Mammary epithelial cell (primary cell): ENCODE results near the gene BIRC3.

Experiments used
- CTCF ChIP-seq, 2 donors: IDR thresholded peaks in 1 of 2; conservative IDR thresholded peaks in 1 of 2; 2 replicates each; pipeline ENCODE4 v1.5.1; 2011 to 2012; ENCODE audit warnings: inconsistent platforms in 2 of 2, low read length in 2 of 2, mild to moderate bottlenecking in 2 of 2, control low read depth in 1 of 2, low read depth in 1 of 2; ENCODE audit not compliant: insufficient read depth in 1 of 2; ENCODE audit errors: extremely low read depth in 1 of 2
- EZH2 ChIP-seq: IDR thresholded peaks from 2 replicates; pipeline ENCODE4 v1.6.1; 2012; ENCODE audit warnings: low read length, inconsistent platforms, borderline replicate concordance

DNA sequence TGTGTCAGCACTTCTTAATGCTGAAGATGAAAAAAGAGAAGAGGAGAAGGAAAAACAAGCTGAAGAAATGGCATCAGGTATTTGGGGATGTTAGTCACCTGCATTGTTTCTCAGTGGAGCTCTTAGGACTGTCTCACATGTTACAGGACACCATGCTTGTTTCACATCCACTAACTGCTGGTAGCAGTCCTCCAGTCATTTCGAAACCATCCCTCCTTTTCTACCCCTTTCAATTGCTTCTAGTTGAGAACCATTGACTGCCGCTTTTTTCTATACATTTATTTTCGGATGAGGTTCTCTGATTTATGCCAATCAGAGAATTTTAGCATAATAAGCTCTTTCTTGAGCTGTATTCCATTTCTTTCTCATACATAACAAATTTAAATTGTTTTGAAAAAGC lies 51.2 kb downstream of the BIRC3 start:
- TF ChIP-seq EZH2 (no peak), CTCF (conservative IDR thresholded peaks at IDR 0.05 in 1 of 2, IDR thresholded peaks at IDR 0.05 in 1 of 2; ENCODE audit: extremely low read depth in 1 of 2, insufficient read depth in 1 of 2, low read depth in 1 of 2, low read length in 2 of 2) (no peak)
